Breast epithelium (tissue), 3 donors: ENCODE measurements around the gene THADA.
"Not testable (repeated sequence)": the region's sequence is repeated elsewhere in the genome, so short reads cannot be mapped to it uniquely, and the experiment has no call there.

ENCODE experiments used
- POLR2A ChIP-seq: fragments of 450-650 bp; IDR thresholded peaks from one replicate; pipeline ENCODE4 v1.6.1; 2016; ENCODE audit warnings: antibody characterized with exemption, mild to moderate bottlenecking, moderate library complexity
- POLR2AphosphoS5 ChIP-seq, 3 donors: sonication (generic); formaldehyde crosslinking; IDR thresholded peaks; one replicate each; pipeline ENCODE4 v1.6.1; 2017; ENCODE audit warnings: antibody characterized with exemption in 3 of 3
- TF ChIP-seq, protein P1 (sequence below), 3 donors: fragments of 450-650 bp; IDR thresholded peaks; one replicate each; pipeline ENCODE4 v1.5.1; 2016 to 2017; ENCODE audit warnings: antibody characterized with exemption in 3 of 3, mild to moderate bottlenecking in 3 of 3, moderate library complexity in 3 of 3

DNA sequence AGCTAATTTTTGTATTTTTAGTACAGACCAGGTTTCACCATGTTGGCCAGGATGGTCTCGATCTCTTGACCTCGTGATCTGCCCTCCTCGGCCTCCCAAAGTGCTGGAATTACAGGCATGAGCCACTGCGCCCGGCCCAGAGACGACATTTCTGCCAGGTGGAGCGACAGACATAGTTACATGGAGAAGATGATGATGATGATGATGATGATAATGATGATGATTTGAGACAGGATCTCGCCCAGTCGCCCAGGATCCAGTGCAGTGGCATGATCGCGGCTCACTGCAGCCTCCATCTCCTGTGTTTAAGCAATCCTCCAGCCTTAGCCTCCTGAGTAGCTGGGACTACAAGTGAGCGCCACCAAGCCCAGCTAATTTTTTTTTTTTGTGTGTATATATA, 40.3 kb upstream of the THADA start:
- TF ChIP-seq, protein P1, sequence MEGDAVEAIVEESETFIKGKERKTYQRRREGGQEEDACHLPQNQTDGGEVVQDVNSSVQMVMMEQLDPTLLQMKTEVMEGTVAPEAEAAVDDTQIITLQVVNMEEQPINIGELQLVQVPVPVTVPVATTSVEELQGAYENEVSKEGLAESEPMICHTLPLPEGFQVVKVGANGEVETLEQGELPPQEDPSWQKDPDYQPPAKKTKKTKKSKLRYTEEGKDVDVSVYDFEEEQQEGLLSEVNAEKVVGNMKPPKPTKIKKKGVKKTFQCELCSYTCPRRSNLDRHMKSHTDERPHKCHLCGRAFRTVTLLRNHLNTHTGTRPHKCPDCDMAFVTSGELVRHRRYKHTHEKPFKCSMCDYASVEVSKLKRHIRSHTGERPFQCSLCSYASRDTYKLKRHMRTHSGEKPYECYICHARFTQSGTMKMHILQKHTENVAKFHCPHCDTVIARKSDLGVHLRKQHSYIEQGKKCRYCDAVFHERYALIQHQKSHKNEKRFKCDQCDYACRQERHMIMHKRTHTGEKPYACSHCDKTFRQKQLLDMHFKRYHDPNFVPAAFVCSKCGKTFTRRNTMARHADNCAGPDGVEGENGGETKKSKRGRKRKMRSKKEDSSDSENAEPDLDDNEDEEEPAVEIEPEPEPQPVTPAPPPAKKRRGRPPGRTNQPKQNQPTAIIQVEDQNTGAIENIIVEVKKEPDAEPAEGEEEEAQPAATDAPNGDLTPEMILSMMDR (IDR thresholded peaks at IDR 0.05): not testable (repeated sequence)
- TF ChIP-seq POLR2A; POLR2AphosphoS5 (IDR thresholded peaks at IDR 0.05): not testable (repeated sequence)
